ENCODE data around the gene NUPR1.

DNA sequence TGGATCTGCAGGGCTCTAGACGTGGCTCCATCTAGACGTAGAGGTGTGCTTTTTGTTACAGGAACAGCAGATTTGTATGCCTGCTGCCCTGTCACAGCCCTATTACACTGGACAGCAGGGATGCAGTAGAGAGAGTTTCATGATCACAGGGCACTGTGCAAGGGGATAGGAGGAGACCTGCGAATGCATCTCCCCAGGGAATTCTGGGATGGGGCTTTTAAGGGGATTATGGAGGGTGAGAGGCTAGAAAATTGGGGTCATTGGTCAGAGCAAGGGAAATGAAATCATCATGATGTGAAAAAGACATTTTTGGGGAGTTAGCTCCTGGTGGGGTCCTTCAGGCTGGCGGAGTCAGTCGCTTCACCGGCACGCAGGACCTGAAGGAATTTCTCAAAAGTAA lies 3.9 kb upstream of the NUPR1 start:
- TF ChIP-seq, protein P1, sequence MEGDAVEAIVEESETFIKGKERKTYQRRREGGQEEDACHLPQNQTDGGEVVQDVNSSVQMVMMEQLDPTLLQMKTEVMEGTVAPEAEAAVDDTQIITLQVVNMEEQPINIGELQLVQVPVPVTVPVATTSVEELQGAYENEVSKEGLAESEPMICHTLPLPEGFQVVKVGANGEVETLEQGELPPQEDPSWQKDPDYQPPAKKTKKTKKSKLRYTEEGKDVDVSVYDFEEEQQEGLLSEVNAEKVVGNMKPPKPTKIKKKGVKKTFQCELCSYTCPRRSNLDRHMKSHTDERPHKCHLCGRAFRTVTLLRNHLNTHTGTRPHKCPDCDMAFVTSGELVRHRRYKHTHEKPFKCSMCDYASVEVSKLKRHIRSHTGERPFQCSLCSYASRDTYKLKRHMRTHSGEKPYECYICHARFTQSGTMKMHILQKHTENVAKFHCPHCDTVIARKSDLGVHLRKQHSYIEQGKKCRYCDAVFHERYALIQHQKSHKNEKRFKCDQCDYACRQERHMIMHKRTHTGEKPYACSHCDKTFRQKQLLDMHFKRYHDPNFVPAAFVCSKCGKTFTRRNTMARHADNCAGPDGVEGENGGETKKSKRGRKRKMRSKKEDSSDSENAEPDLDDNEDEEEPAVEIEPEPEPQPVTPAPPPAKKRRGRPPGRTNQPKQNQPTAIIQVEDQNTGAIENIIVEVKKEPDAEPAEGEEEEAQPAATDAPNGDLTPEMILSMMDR (conservative IDR thresholded peaks at IDR 0.05 in 1 of 2, IDR thresholded peaks at IDR 0.05 in 1 of 2; ENCODE audit: extremely low read depth in 1 of 2, insufficient read depth in 1 of 2, low read depth in 1 of 2, low read length in 2 of 2): no peak
- TF ChIP-seq EZH2 (IDR thresholded peaks at IDR 0.05; ENCODE audit: borderline replicate concordance, low read length): no peak

Data from mammary epithelial cell (primary cell).